GM12878 (cell line): ENCODE measurements around the gene HRH2. TPM values are rescaled to one million over a fixed set of nuclear protein-coding genes. Genes with fewer than 3 reads are reported as not detected.

ENCODE experiments used
- ATAC-seq: fragments of 200-7000 bp; cut with Tn5 transposase; 3 replicates; pipeline ENCODE4 v1.9.1; 2020; ENCODE audit warnings: mild to moderate bottlenecking, moderate library complexity
- BruUV-seq: library from RNA; stranded (reverse); fragments of 400-500 nt; replicated peaks from 2 replicates; lab custom pipeline; 2021; lab: Mats Ljungman, UMichigan
- CTCF ChIA-PET: fragments of 300-600 bp; sonication (Branson Sonifier 250); formaldehyde crosslinking; extraction: SDS; loops from one replicate; lab custom pipeline; 2021; ENCODE audit warnings: inconsistent platforms; lab: Yijun Ruan, JAX
- POLR2A ChIA-PET: fragments of 350-600 bp; formaldehyde crosslinking; extraction: SDS; loops from one replicate; lab custom pipeline; 2021; ENCODE audit warnings: inconsistent platforms; lab: Charles Lee
- RAD21 ChIA-PET: fragments of 300-600 bp; sonication (Branson Sonifier 250); formaldehyde crosslinking; loops from one replicate; lab custom pipeline; 2023; ENCODE audit warnings: antibody characterized with exemption; ENCODE audit not compliant: unreplicated experiment; lab: Charles Lee
- SMC1A ChIA-PET: fragments of 300-600 bp; sonication (Branson Sonifier 250); formaldehyde crosslinking; loops from one replicate; lab custom pipeline; 2023; ENCODE audit not compliant: unreplicated experiment, uncharacterized antibody; lab: Charles Lee
- DNase-seq: peaks from one replicate; pipeline ENCODE4 v3.0.0-alpha.2; 2011; ENCODE audit warnings: low read depth, low spot score
- FAIRE-seq: peaks from 3 replicates; lab custom pipeline; 2011; peaks lifted over from hg19 to GRCh38; lab: Jason Lieb, UNC
- H2AFZ ChIP-seq: 2 replicates; pipeline ENCODE4 v1.6.0; 2011; ENCODE audit warnings: low read depth, low read length, control low read depth; ENCODE audit not compliant: control insufficient read depth
- H3K27ac ChIP-seq: 2 replicates; pipeline ENCODE4 v1.5.1; 2011; ENCODE audit warnings: control low read depth; ENCODE audit not compliant: control insufficient read depth, insufficient read depth
- H3K27me3 ChIP-seq, 2 experiments: replicated peaks in 1 of 2; 2 replicates each; pipeline versions ENCODE4 v1.6.0 to v1.6.1; 2011; ENCODE audit warnings: low read length in 1 of 2; ENCODE audit not compliant: control insufficient read depth in 2 of 2, insufficient read depth in 2 of 2
- H3K36me3 ChIP-seq, 2 experiments: 2 replicates each; pipeline ENCODE4 v1.5.1; 2011; ENCODE audit warnings: low read length in 1 of 2; ENCODE audit not compliant: control insufficient read depth in 2 of 2, insufficient read depth in 2 of 2
- H3K4me1 ChIP-seq: 2 replicates; pipeline ENCODE4 v1.6.1; 2011; ENCODE audit warnings: mild to moderate bottlenecking, low read length, moderate library complexity, mixed read lengths; ENCODE audit not compliant: control insufficient read depth, insufficient read depth
- H3K4me2 ChIP-seq: 2 replicates; pipeline ENCODE4 v1.6.0; 2011; ENCODE audit warnings: control low read depth; ENCODE audit not compliant: control insufficient read depth, insufficient read depth
- H3K4me3 ChIP-seq: fragments of 200-600 bp; sonication (generic); 2 replicates; pipeline ENCODE4 v1.5.1; 2016
- H3K79me2 ChIP-seq: 2 replicates; pipeline ENCODE4 v1.6.0; 2011; ENCODE audit warnings: low read length; ENCODE audit not compliant: control insufficient read depth, insufficient read depth
- H3K9ac ChIP-seq: 2 replicates; pipeline ENCODE4 v1.8.0; 2011; ENCODE audit warnings: low read length, control low read depth, mixed read lengths; ENCODE audit not compliant: control insufficient read depth, insufficient read depth
- H3K9me3 ChIP-seq: replicated peaks from 3 replicates; pipeline ENCODE4 v1.5.1; 2011; ENCODE audit warnings: mild to moderate bottlenecking, low read length; ENCODE audit not compliant: control insufficient read depth, insufficient read depth
- H4K20me1 ChIP-seq: 2 replicates; pipeline ENCODE4 v1.6.0; 2011; ENCODE audit not compliant: control insufficient read depth, insufficient read depth
- ASH2L ChIP-seq: fragments of 300-600, 200-600 bp; sonication (generic); IDR thresholded peaks from 2 replicates; pipeline ENCODE4 v1.6.1; 2017; ENCODE audit warnings: low read depth, mild to moderate bottlenecking, borderline replicate concordance
- BCL11A ChIP-seq: IDR thresholded peaks from 2 replicates; pipeline ENCODE4 v1.6.1; 2011; ENCODE audit warnings: low read depth, low read length
- GATAD2B ChIP-seq: fragments of 450-650 bp; conservative IDR thresholded peaks from 2 replicates; pipeline ENCODE4 v1.6.1; 2017; ENCODE audit warnings: low read depth, mild to moderate bottlenecking, moderate library complexity
- MLLT1 ChIP-seq: fragments of 450-650 bp; IDR thresholded peaks from 2 replicates; pipeline ENCODE4 v1.6.1; 2016; ENCODE audit warnings: mild to moderate bottlenecking
- NFXL1 ChIP-seq: fragments of 450-650 bp; IDR thresholded peaks from 2 replicates; pipeline ENCODE4 v1.6.1; 2017; ENCODE audit warnings: antibody characterized with exemption, mild to moderate bottlenecking, borderline replicate concordance
- NFYB ChIP-seq: IDR thresholded peaks from 2 replicates; pipeline ENCODE4 v1.6.1; 2011; ENCODE audit warnings: low read depth, mild to moderate bottlenecking, low read length, improper control_type of control experiment, moderate library complexity; ENCODE audit not compliant: insufficient read depth
- NR2C1 ChIP-seq: fragments of 450-650 bp; IDR thresholded peaks from 2 replicates; pipeline ENCODE4 v1.6.1; 2017; ENCODE audit warnings: antibody characterized with exemption, mild to moderate bottlenecking, moderate library complexity
- NRF1 ChIP-seq: conservative IDR thresholded peaks from 2 replicates; pipeline ENCODE4 v1.6.1; 2011; ENCODE audit warnings: mild to moderate bottlenecking, low read depth, low read length, improper control_type of control experiment
- PML ChIP-seq: IDR thresholded peaks from 2 replicates; pipeline ENCODE4 v1.6.1; 2012; ENCODE audit warnings: low read length, inconsistent platforms
- RAD51 ChIP-seq: fragments of 450-650 bp; IDR thresholded peaks from 2 replicates; pipeline ENCODE4 v1.6.1; 2016; ENCODE audit warnings: moderate library complexity, mild to moderate bottlenecking, inconsistent platforms
- USF1 ChIP-seq: IDR thresholded peaks from 2 replicates; pipeline ENCODE4 v1.6.1; 2011; ENCODE audit warnings: borderline replicate concordance, low read depth, mild to moderate bottlenecking, moderate library complexity, mixed read lengths, low read length; ENCODE audit not compliant: insufficient read depth; ENCODE audit errors: extremely low read length
- ZNF622 ChIP-seq: fragments of 450-650 bp; IDR thresholded peaks from 2 replicates; pipeline ENCODE4 v1.6.1; 2017; ENCODE audit warnings: mild to moderate bottlenecking, inconsistent platforms
- ZZZ3 ChIP-seq: IDR thresholded peaks from 2 replicates; pipeline ENCODE4 v1.6.1; 2011; ENCODE audit warnings: low read depth; ENCODE audit not compliant: control insufficient read depth, insufficient read length
- WGBS: methylation state at CpG from one replicate; pipeline ENCODE4 v1.1.6; 2016; ENCODE audit warnings: low lambda C conversion rate; ENCODE audit not compliant: insufficient replicate concordance, insufficient coverage; ENCODE audit errors: missing lambda C conversion rate; 5-methylcytosine and 5-hydroxymethylcytosine counted together
- in situ Hi-C: fragments of 300-500 bp; cut with MboI; formaldehyde crosslinking; loops from 9 replicates; pipeline ENCODE4 v1.14.3; 2018; ENCODE audit warnings: mixed read lengths
- intact Hi-C: fragments of 100-400 bp; cut with micrococcal nuclease; formaldehyde crosslinking; loops from one replicate; pipeline ENCODE4 v1.14.2; 2022; ENCODE audit not compliant: unreplicated experiment
- polyA plus RNA-seq, 11 experiments: library from polyadenylated mRNA; depleted of rRNA in 4 of 11; unstranded in 6 of 11; stranded (reverse) in 5 of 11; fragments of >200 nt; fragmentation: Nextera tagmentation in 4 of 11; fragmentation: Illumina TruSeq in 1 of 11; extraction: Ambion mirVana in 4 of 11; extraction: Trizol in 1 of 11; gene quantifications; 1 replicate in 1 of 11; 2 replicates in 10 of 11; pipeline versions ENCODE4 v1.2.1 to v1.2.3, GENCODE V29; 2011 to 2016; ENCODE audit warnings: inconsistent platforms in 2 of 11, missing spikeins in 2 of 11, low read depth in 1 of 11
- total RNA-seq, 4 experiments: library from RNA; depleted of rRNA in 3 of 4; stranded (reverse); fragments of >200 nt in 3 of 4; fragmentation: Illumina TruSeq in 1 of 4; extraction: Trizol in 1 of 4; gene quantifications; 2 replicates each; pipeline versions ENCODE4 v1.2.1 to v1.2.3, GENCODE V29; 2013 to 2021

HRH2 gene
- total and polyA plus RNA-seq, 10 of the 15 experiments (the other 5 are each of a cell fraction or from before 2014, with no cell fraction given) = 0.01 to 0.05 (median 0.03) TPM; not detected in 7

- H3K27me3 ChIP-seq = no peaks in the 10 kb centered on the region; a peak in 2 of 4 replicates
- H3K4me1 ChIP-seq = no peaks in the 10 kb centered on the region
- no peak for FAIRE-seq
- WGBS = 2% methylated on average over 3 of the region's 3 CpGs
- no peaks in the 10 kb centered on the region for H4K20me1 ChIP-seq
- no peak for DNase-seq
- RAD21 ChIA-PET = no interaction called here
- H3K9me3 ChIP-seq = no peaks in the 10 kb centered on the region
- SMC1A ChIA-PET = no interaction called here
- H3K4me2 ChIP-seq = no peak overlapping the region
- in situ Hi-C loops = loop anchor here (25.0 kb wide), 1 partner anchor 839 kb away; no protein-coding TSS in a partner anchor
- H3K36me3 ChIP-seq = no peaks in the 10 kb centered on the region
- H3K27ac ChIP-seq = no peak overlapping the region
- no peak for ATAC-seq
- TF ChIP-seq NFYB = no peak
- TF ChIP-seq RAD51 = no peak
- no peak overlapping the region for H3K9ac ChIP-seq
- no peak overlapping the region for H2AFZ ChIP-seq
- no TSS peak for BruUV-seq
- intact Hi-C loops = no loop called here
- no peak overlapping the region for H3K4me3 ChIP-seq
- CTCF ChIA-PET = interaction anchor here (1.1 kb wide), 1 partner anchor 19 kb away, joined by 4 read pairs; no protein-coding TSS in a partner anchor
- POLR2A ChIA-PET = no interaction called here
- H3K79me2 ChIP-seq = no peaks in the 10 kb centered on the region
These were observed 90.8 kb downstream of the HRH2 start for GRCh38 chr5:175748650-175749049.

GRCh38 chr5:175749591-175749990 is 91.7 kb downstream of the HRH2 start:
- ChIA-PET CTCF (no interaction called here), POLR2A (no interaction called here), SMC1A (no interaction called here), RAD21 (no interaction called here)
- Histone ChIP-seq H3K9ac (no peak overlapping the region), H3K4me1 (no peaks in the 10 kb centered on the region), H3K4me2 (no peak overlapping the region), H3K36me3 (no peaks in the 10 kb centered on the region), H2AFZ (no peak overlapping the region), H3K27me3 (no peaks in the 10 kb centered on the region; a peak in 2 of 4 replicates), H4K20me1 (no peaks in the 10 kb centered on the region), H3K27ac (no peak overlapping the region), H3K9me3 (no peaks in the 10 kb centered on the region), H3K79me2 (no peaks in the 10 kb centered on the region), H3K4me3 (no peak overlapping the region)
- no peak for FAIRE-seq
- DNase-seq = no peak
- ATAC-seq = no peak
- no TSS peak for BruUV-seq
- WGBS = 17% methylated on average over 4 of the region's 4 CpGs
- intact Hi-C loops = no loop called here
- in situ Hi-C loops = loop anchor here (25.0 kb wide), 1 partner anchor 838 kb away; no protein-coding TSS in a partner anchor
- TF ChIP-seq NFXL1 (no peak), NRF1 (no peak), GATAD2B (no peak), ZNF622 (no peak), NR2C1 (no peak), PML (no peak), BCL11A (no peak), ASH2L (no peak), USF1 (no peak), MLLT1 (no peak), ZZZ3 (no peak)
